Measurements from ENCODE around the gene TIPARP. TPM values are rescaled to one million over a fixed set of nuclear protein-coding genes. Genes with fewer than 3 reads are reported as not detected.

TIPARP gene
- total RNA-seq, 1 experiment from 2014 or later = 89.9 TPM

DNA sequence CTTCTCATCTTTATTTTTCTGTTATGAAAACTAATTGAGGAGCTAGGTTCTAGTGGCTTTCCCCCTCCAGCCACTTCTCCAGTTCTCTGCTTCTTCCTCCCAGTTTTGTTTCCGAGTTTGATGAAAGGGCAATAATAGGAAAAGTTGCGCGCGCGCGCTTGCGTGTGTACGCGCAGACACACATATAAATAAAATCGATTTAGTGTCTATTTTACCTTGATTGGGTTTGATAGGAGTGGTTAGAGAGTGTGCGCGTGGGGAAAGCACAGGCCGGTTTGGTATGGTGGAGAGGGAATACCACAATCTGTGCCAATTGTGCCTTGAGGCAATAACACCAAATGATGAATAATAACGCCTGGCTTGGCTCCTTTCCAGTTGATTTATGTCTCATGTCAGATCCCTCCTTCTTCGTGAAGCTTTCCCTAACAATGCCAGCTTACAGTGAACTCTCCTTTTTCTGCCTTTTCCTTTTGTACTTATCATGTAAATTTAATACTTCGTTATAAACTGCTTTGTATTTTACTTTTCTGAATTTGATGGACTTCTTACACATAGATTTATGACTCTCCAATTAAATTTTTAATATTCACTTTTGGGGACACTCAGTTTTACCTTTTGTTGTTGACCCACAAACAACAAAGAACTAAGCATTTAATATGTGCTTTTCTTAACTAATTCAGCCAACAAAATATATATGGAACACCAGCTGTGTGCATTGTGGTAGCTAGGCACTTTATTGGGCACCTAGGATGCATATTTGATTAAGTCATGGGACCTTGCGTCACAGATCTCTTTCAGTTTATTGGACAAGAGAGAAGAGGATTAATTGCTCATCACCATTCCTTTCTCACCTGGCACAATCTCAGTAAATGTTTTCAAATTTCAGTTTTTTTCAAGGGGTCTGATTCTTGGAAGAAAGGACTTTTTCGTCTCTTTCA lies 1.7 kb downstream of the TIPARP start:
- peak; percentile 94 for DNase-seq (ENCODE audit: low read depth)

DNA sequence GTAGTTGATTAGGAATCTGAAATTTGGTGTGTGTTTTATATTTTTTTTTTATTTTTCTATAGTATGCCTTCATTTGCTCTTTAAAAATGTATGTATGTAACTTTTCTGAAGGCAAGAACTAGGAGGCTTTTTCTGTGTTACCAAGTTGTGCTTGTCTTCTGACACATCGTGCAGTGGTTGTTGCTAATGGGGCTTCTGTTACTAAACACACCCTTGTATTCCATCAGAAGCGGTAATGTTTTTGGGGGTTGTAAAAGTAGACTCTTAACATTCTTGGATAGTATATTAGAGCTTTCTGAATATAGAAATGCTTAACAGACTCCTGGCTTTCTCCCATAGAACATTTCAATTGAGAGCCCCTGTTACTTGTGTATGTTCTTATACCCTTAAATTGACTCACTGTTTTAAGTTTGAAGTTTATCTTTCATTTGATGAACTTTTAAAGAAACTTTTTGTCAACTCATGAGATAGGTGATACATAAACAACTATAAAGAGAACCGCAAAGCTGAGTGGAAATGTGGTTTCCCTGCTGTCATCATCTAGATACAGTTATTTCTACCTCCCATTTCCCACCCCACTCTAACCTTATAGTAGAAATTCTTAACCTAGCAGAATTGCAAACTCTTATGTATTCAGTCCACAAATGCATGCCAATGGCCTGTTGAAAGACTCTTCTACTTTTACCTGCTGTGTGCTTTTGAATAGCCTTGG lies 2.5 kb downstream of the TIPARP start:
- no peak for DNase-seq (ENCODE audit: low read depth)

GRCh38 chr3:156677536-156677935 lies 3.1 kb downstream of the TIPARP start:
- DNase-seq (ENCODE audit: low read depth) = no peak

DNA sequence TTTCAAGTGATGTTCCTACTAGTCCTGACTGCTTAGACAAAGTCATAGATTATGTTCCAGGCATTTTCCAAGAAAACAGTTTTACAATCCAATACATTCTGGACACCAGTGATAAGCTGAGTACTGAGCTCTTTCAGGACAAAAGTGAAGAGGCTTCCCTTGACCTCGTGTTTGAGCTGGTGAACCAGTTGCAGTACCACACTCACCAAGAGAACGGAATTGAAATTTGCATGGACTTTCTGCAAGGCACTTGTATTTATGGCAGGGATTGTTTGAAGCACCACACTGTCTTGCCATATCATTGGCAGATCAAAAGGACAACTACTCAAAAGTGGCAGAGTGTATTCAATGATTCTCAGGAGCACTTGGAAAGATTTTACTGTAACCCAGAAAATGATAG lies 3.8 kb downstream of the TIPARP start:
- no peak for DNase-seq (ENCODE audit: low read depth)

DNA sequence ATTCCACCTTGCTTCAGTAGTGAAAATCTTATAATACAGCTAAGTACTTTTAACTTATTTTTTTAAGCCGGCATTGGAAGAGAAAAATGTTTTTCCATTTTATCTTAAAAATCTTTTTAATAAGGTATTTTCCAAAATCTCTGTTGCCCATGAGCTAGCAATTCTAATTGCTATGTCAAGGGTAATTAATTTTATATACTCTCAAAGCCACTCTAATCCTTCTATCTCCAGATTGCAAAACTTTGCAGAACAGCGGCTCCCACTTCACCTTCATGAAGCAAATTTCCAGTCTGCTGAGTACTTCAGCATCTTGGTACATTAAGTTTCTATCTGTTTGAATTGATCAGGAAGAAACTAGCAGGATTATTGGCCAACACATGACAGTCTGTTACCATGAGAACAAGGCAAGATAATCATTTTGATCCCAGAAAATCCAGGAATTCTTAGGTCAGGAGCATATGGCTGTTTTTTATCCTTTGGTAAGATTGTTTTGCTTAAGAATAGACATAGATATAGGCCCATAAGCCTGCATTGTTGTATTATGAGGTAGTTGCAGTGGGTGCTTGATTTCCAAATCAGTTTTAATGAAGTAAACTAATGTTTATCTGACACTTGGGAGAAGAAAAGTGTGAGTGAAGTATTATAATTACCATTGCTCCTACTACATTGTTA lies 6.0 kb downstream of the TIPARP start:
- DNase-seq (ENCODE audit: low read depth) = no peak

DNA sequence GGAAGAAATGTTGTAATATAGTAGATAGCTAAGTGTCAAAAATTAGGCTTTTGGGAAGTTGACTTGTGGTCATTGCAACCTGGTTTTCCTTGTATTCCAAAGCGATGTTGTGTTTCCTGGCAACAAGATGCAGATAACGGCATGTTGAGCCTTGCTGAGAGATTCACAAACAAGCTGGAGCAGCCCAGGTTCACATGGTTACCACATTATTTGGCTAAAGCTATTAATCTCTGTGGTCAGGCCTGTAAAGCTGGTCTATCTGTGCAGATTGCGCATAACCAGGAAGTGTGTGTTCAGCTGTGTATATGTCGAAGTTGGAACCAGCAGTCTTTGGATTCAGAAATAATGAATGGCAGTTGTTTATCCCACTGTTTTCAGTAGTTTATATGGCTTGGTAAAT lies 6.6 kb downstream of the TIPARP start:
- peak; percentile 94 for DNase-seq (ENCODE audit: low read depth)

- peak; percentile 41 for DNase-seq (ENCODE audit: low read depth)
Measured at GRCh38 chr3:156682501-156682900, 8.1 kb downstream of the TIPARP start.

- DNase-seq (ENCODE audit: low read depth) = no peak
Measured at GRCh38 chr3:156682963-156683362, 8.6 kb downstream of the TIPARP start.

DNA sequence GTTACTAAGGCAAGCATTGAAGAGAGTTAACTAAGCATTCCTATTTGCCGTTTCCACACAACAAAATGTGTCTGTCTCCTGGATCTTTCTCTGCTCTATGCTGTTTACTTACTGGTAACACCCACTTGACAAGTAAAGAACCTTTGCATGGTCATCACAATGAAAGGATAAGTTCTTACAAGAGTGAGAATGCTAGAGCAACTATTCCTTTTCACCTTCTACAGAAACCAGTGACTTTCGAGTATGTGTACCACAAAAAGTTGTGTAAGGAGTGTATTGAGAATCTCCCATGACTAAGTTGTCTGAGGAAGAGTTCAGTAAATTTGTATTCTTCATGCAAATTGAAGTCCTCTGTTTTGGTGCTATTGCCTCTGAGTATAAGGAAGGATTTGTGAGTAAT lies 10.8 kb downstream of the TIPARP start:
- DNase-seq (ENCODE audit: low read depth) = no peak

- DNase-seq (ENCODE audit: low read depth) = no peak
Measured at GRCh38 chr3:156685752-156686151, 11.4 kb downstream of the TIPARP start.

- DNase-seq (ENCODE audit: low read depth) = peak; percentile 46
Measured at GRCh38 chr3:156687023-156687422, 12.6 kb downstream of the TIPARP start.

GRCh38 chr3:156688632-156689452 lies 14.5 kb downstream of the TIPARP start:
- DNase-seq (ENCODE audit: low read depth) = no peak

DNA sequence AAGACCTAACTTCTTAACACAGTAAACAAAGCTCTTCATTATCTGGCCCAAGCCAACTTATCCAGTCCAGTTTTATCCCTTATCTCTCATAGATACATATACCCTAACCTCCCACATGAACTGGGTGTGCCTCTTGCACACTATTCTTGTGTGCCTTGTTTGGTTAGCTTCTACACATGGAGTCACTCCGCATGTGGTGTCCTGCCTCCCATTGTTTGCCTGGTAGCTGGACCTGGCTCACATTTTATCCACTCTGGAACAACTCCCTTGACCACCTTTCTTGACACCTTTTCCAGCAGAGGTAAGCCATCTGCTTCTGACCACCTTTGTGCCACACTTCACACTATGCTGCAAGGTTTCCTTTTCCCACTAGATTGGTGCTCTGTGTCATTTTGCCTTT lies 15.2 kb downstream of the TIPARP start:
- no peak for DNase-seq (ENCODE audit: low read depth)

GRCh38 chr3:156691920-156692319 lies 17.5 kb downstream of the TIPARP start:
- DNase-seq (ENCODE audit: low read depth) = peak; percentile 68

GRCh38 chr3:156693166-156693565 lies 18.8 kb downstream of the TIPARP start:
- peak; percentile 56 for DNase-seq (ENCODE audit: low read depth)

DNA sequence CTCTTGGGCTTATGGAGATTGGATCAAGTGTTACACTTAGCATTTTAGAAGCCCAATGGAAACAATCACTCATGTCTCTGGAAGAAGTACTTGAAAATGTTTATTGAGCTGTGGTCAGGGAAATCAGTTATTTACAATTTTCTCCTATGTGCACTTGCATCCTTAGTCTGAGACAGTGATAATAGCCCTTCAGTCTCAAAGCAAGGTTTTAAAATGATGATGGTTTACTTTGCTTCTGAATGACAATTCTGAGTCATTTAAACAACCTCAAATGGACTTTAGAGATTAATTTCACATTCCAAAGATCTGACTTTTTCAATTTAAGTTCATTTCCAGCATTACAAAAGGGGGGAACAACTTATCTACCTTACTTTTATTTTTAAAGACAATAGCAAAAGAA lies 20.1 kb downstream of the TIPARP start:
- peak; percentile 69 for DNase-seq (ENCODE audit: low read depth)

- no peak for DNase-seq (ENCODE audit: low read depth)
Measured at GRCh38 chr3:156702367-156702766, 28.0 kb downstream of the TIPARP start.

DNA sequence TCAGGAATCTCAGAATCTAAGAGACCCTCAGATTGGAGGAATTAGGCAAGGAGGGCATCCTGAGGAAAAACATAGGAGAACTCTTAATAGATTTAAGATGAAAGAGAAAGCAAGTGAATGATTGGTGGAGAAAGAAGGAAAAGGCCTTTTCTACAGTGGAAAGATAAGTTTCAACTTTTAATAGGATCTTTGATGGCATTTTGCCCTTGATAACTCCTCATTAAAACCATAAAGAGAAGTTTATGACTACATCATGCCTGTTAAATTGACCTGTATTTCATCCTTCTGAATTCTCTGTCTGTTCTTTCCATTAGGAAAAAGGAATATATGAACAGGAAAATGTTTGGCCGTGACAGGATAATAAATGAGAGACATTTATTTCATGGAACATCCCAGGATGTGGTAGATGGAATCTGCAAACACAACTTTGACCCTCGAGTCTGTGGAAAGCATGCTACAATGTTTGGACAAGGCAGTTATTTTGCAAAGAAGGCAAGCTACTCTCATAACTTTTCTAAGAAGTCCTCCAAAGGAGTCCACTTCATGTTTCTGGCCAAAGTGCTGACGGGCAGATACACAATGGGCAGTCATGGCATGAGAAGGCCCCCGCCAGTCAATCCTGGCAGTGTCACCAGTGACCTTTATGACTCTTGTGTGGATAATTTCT lies 30.1 kb downstream of the TIPARP start:
- DNase-seq (ENCODE audit: low read depth) = no peak

GRCh38 chr3:156705761-156706616 lies 31.6 kb downstream of the TIPARP start:
- no peak for DNase-seq (ENCODE audit: low read depth)

GRCh38 chr3:156707588-156707987 lies 33.2 kb downstream of the TIPARP start:
- no peak for DNase-seq (ENCODE audit: low read depth)
